GM12864 (cell line): ENCODE results near the gene PWWP2B.

Source experiments
- DNase-seq: peaks from one replicate; pipeline ENCODE4 v3.0.0-alpha.2; 2011; ENCODE audit warnings: low read depth
- H3K4me3 ChIP-seq: 2 replicates; pipeline ENCODE4 v1.5.1; 2011; ENCODE audit warnings: mild to moderate bottlenecking, low read depth, low read length, control low read depth
- CTCF ChIP-seq: IDR thresholded peaks from 2 replicates; pipeline ENCODE4 v1.5.1; 2011; ENCODE audit warnings: low read depth, mild to moderate bottlenecking, moderate library complexity, low read length, control low read depth, inconsistent platforms; ENCODE audit errors: missing control alignments

PWWP2B gene

GRCh38 chr10:132409667-132410028 lies 12.6 kb downstream of the PWWP2B start:
- H3K4me3 ChIP-seq = no peak overlapping the region
- DNase-seq = no peak
- TF ChIP-seq CTCF = no peak

GRCh38 chr10:132410056-132410778 lies 13.2 kb downstream of the PWWP2B start:
- no peak overlapping the region for H3K4me3 ChIP-seq
- TF ChIP-seq CTCF = no peak
- no peak for DNase-seq

GRCh38 chr10:132410779-132411532 lies 14.0 kb downstream of the PWWP2B start:
- no peak overlapping the region for H3K4me3 ChIP-seq
- DNase-seq = no peak
- TF ChIP-seq CTCF = no peak

GRCh38 chr10:132411561-132412253 lies 14.7 kb downstream of the PWWP2B start:
- DNase-seq = no peak
- no peak overlapping the region for H3K4me3 ChIP-seq
- TF ChIP-seq CTCF = no peak

- TF ChIP-seq CTCF = no peak
- DNase-seq = no peak
- H3K4me3 ChIP-seq = no peak overlapping the region
These were observed 15.6 kb downstream of the PWWP2B start for GRCh38 chr10:132412316-132413192.

GRCh38 chr10:132413226-132414205 lies 16.5 kb downstream of the PWWP2B start:
- H3K4me3 ChIP-seq = no peak overlapping the region
- DNase-seq = no peak
- TF ChIP-seq CTCF = no peak
